Lower leg skin (tissue), 3 donors: ENCODE data around the gene IRF2BPL.

Experiments used
- POLR2A ChIP-seq, 2 donors: fragments of 450-650 bp; IDR thresholded peaks; one replicate each; pipeline ENCODE4 v1.6.1; 2016 to 2017; ENCODE audit warnings: antibody characterized with exemption in 2 of 2, mild to moderate bottlenecking in 1 of 2, moderate library complexity in 1 of 2
- TF ChIP-seq, protein P1 (sequence below), 3 donors: fragments of 450-650 bp; IDR thresholded peaks; one replicate each; pipeline ENCODE4 v1.5.1; 2016; ENCODE audit warnings: antibody characterized with exemption in 3 of 3, mild to moderate bottlenecking in 3 of 3, moderate library complexity in 2 of 3

DNA sequence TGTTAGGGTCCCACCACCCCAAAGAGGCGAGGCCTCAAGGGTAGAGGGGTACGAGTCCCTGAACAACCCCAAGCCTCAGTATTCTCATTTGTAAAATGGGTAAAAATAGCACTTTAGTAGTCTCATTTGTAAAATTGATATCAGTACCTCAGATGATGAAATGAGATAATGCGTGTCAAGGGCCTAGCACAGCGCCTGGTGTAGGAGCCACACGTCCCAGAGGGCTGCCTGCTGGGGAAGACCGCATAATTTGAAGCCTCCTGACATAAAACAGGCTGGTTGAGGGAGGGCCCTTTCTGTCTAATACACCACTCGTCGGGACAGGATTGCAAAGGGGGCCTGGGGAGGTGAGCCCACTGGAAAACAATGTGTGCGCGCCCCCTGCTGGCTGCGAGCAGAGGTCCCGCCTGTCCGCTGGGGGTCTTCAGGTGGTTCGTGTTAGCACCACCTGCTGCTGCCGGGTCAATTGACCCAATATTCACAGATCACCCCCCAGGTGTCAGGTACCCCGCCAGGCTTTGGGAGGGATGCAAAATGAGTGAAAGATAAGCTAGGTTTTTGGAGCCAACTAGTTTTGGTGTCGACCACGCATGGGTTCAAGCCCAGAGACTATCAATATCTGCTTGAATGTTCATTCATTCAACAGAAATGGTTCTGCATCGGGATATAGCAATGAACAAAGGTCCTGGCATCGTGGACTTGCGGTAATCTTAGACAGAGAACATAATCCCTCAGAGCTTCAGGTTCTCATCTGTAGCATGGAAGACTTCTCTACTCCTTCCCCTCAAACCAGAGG, 24.7 kb upstream of the IRF2BPL start:
- TF ChIP-seq, protein P1, sequence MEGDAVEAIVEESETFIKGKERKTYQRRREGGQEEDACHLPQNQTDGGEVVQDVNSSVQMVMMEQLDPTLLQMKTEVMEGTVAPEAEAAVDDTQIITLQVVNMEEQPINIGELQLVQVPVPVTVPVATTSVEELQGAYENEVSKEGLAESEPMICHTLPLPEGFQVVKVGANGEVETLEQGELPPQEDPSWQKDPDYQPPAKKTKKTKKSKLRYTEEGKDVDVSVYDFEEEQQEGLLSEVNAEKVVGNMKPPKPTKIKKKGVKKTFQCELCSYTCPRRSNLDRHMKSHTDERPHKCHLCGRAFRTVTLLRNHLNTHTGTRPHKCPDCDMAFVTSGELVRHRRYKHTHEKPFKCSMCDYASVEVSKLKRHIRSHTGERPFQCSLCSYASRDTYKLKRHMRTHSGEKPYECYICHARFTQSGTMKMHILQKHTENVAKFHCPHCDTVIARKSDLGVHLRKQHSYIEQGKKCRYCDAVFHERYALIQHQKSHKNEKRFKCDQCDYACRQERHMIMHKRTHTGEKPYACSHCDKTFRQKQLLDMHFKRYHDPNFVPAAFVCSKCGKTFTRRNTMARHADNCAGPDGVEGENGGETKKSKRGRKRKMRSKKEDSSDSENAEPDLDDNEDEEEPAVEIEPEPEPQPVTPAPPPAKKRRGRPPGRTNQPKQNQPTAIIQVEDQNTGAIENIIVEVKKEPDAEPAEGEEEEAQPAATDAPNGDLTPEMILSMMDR (IDR thresholded peaks at IDR 0.05) = peak in 1 of 3 donors; percentile 84
- no peak for TF ChIP-seq POLR2A (IDR thresholded peaks at IDR 0.05)
